HG03159 (cell line): ENCODE results near the gene RPS15A.
A peak's percentile ranks its signal among the peaks of the same experiment; 100 is the strongest.
"Not testable (repeated sequence)": the region's sequence is repeated elsewhere in the genome, so short reads cannot be mapped to it uniquely, and the experiment has no call there.

ENCODE experiments used
- ATAC-seq: cut with Tn5 transposase; IDR thresholded peaks from one replicate; pipeline ENCODE4 v1.9.1; 2021; ENCODE audit warnings: mild to moderate bottlenecking, moderate library complexity; ENCODE audit not compliant: unreplicated experiment

RPS15A gene

DNA sequence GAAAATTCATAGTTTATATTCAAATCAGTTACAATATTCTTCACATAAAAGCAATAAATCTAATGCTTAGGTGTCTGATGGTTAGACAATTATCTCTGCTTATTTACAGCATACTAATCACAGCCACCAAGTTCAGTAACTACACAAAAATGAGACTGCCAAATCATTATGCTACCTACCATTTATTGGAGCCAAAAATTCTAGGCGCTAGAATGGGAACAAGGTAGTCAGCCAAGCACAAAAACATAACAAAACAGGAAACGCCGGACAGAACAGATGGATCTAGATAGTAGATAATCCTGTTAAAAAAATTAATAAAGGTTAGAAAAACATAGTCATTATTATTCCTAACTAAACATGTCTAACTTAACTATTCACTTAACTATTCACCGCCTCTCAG lies 7.6 kb upstream of the RPS15A start:
- no peak for ATAC-seq

DNA sequence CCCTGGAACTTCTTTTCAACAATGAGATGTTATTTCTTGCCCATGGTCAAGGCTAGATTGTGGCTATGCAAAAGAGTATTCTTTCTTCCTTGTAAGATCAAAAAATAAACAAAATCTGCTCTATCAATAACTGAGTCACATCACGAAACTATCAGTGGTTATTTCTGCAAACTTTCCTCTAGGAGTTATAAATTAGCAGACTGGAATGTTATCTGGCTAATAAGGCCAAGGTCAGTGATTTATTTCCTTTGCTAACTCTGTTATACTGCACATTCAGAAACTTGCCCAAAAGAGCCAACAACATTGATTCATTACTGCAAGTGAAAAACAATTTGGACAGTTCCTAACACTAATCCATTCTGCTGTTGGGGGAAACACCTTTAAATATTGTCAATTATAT lies 6.2 kb upstream of the RPS15A start:
- ATAC-seq: no peak

DNA sequence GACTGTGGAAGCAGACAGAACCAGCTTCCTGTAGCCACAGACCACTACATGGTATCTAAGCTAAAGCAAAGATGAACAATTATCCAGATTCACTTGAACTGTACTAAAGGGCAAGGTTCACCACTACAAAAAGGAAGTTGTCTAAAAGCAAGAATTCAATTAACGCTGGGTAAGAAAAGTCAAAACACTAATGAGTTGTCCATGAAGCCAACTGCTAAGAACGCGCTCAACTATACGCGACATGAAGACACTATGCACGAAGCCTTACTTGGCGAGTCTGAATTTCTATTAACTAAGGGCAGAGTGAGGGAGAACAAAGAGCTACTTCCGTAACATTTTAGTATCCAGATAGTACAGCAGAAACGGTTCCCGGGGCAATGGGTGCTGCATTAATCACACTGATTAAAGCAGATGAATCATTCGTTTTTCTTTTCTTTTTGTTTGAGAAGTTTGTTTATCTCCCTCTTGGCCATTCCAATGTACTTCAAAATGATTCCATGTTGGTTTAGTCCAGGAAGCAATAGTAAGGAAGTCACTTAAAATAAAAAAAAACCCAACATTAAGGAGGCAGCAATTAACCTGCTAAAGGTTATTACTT lies 2.8 kb upstream of the RPS15A start:
- ATAC-seq: no peak

DNA sequence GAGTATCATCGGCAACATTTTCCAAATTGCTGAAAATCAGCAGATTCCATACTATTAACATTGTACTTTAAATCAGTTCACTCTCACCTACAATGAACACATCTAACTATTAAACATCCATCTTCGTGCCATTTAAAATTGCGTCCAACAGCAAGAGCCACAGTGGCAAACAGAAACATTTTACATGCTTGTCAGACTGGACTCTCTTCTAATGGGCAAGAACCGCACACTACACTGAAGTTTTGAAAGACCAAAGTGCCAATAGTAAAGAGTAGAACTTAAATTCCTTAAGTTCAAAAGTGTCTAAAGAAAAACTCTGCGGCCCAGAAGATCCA lies 652 bp downstream of the RPS15A start:
- no peak for ATAC-seq

DNA sequence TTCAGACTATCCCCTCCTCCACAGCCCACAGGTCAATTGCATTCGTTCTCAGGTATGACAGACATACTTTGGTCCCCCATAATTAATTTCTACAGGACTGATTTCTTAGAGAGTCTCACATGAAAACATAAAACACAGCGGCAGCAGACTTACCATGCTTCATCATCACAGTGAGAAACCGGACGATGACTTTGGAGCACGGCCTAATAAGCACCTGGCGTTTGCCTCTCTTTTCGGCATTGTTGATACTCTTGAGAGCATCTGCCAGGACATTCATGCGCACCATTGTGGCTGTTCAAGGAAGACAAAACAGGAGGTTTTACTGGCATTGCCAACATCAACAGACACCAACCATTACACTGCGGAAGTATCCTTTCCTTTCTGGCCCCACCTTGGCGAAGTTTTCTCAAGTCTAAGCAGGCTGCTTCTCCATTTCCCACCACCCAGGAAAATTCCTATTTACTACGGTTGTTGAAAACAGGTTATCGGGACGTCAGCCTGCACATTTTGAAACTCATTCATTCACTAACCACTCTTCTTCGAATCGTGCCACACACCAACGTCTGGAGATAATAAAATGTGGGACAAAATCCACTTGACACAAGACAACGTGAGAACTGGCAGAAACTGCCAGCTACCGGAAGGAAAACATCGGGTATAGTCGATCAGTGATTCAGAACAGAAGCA lies 1.2 kb downstream of the RPS15A start:
- ATAC-seq: no peak

DNA sequence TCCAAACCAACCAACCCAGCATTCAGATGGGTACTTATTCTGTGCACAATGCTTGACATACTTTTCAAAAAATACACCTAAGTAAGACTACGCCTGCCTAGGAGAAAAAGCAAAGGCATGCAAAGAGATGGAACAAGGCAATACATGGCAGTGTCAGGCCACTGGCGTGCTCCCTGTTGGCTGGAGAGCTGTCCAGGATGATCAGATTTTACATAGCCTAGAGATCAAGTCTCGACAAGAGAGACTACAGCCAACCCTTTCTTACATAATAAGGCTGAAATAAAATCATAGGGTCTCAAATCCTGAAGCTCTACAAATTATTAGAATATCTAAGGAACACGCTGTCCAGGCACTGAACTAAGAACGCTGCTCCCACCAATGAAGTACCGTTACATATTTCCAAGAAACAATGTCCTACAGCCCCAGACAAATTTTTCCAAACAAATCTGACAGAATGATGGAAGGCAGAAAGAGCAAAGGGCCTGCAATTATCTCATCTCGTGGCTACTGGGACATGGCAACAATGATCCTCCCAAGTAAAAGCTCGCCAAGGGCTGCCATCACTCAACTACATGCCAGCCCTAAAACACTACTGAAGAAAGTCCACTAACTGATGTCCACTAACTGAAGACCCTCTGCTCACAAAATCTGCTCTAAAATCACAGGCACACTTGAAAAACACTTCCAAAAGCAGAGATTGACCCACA lies 5.1 kb downstream of the RPS15A start:
- no peak for ATAC-seq

DNA sequence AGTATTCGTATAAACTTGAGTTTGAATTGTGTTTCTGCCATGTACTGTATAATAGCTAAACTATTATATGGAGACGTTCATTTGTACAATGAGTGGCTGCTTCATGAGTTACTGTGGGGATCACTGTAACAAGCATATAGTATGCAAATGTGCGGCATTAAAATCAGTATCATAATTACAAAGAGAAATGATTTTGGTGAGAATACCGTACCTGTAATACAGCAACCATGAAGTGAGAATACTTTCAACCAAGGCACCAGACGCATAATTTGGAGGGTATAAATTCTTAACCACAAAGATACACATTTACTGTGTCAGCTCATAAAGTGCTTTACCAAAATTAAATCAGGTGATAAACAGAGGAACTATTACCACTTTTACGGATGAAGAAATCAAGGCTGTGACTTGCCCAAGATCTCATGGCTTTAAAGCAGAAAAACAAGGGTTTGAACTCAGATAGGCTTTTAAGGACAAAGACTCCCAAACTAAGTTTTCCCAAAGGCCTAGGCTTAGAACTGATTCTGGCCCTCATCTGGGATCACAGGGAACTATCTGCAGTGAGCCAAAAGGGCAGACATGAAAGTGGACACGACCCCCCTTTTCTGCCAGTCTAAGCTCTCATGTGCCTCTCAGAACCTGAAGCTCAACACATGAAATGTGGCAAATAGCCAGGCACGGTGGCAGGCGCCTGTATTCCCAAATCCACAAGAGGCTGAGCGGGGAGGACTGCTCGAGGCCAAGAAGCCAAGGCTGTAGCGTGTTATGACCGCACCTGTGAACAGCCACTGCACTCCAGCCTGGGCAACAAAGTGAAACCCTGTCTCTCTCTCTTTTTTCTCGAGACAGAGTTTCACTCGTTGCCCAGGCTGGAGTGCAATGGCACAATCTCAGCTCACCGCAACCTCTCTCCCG lies 6.4 kb downstream of the RPS15A start:
- no peak for ATAC-seq

DNA sequence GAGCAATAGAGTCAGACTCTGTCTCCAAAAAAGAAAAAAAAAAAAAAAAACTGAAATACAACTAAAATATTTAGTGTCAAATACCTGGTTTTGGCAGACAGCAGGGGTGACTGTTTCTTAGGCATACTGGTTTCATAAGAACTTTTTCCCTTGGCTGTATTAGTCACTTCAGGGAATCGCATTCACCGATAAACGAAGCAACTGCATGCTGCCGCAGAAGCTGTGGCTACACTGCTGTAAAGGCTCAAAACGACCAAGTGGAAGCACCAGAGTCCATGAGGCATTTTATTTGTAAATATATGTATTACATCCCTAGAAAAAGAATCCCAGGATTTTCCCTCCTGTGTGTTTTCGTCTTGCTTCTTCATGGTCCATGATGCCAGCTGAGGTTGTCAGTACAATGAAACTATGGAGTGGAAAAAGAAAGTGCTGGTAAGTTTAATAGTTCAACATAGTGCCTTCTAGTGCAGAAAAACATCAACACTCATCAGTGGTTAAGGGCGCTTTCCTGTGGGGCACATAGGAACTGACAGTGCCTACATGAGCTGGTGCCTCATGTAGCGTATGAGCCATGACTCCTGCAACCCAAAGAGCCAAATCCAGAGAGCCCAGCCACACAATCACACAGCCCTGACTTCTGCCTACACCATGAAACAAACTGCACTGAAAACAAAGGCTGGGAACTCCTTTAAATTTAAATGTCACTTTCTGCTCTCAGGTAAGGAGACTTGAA lies 7.3 kb downstream of the RPS15A start:
- no peak for ATAC-seq

DNA sequence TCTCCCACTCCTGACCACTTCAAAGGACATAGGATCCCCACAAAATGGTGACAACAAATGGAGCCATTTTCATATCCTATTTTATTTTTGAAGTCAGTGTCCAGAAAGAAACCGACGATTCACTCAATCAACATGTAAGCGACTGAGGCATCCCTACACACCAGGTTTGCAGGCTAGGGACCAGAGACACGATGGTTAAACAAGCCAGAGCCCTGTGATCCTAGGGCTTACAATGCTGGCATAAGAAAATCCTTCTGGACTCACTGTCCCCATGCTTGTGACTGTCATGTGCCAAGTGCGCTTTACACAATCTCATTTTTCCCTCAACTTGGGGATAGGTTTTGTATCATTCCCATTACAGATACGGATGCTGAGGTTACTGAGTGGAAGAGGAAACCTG lies 8.9 kb downstream of the RPS15A start:
- ATAC-seq: not testable (repeated sequence)

DNA sequence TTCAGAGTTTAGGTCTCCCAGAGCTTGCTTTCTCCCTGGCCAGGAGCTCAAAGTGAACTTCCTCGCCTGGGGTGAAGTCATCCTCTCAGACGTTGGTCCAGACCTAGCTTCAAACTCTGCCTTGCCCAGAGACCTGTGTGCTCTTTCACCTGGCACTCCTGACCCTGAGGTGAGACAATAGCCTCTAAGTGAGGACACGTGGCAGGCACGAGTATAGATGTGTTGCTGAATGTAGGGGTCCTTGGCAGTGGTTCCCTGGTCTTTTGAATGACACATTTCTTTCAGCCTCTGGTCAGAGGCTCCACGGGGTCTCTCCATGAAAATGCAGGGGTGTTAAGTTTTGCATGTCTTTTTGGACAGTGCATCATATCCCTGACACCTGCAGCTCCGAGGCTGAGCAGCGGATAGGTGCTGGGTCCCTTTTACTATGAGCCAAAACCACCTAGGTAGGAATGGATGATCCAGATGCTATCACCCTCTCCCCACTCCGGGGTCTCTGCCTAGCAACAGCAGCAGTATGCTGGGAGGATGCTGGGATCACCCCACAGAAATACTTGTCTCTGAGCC lies 9.6 kb downstream of the RPS15A start:
- not testable (repeated sequence) for ATAC-seq

DNA sequence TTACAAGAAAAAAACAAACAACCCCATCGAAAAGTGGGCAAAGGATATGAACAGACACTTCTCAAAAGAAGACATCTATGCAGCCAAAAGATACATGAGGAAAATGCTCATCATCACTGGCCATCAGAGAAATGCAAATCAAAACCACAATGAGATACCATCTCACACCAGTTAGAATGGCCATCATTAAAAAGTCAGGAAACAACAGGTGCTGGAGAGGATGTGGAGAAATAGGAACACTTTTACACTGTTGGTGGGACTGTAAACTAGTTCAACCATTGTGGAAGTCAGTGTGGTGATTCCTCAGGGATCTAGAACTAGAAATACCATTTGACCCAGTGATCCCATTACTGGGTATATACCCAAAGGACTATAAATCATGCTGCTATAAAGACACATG lies 12.5 kb downstream of the RPS15A start:
- ATAC-seq: not testable (repeated sequence)

DNA sequence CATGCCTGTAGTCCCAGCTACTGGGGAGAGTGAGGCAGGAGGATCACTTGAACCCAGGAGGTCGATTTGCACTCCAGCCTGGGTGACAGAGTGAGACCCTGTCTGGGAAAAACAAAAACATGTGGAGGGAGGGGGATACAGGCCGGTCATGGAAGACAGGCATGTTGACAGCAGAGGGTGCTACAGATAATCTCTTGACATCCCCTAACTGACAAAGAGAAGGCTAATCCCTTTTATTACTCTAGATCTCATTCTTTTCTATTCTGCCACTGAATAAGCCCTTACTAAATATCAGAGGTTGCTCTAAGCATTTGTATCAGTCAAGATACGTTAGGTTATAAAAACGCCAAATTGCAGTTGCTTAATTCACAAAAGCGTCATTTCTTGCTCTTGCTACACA lies 13.8 kb downstream of the RPS15A start:
- not testable (repeated sequence) for ATAC-seq

DNA sequence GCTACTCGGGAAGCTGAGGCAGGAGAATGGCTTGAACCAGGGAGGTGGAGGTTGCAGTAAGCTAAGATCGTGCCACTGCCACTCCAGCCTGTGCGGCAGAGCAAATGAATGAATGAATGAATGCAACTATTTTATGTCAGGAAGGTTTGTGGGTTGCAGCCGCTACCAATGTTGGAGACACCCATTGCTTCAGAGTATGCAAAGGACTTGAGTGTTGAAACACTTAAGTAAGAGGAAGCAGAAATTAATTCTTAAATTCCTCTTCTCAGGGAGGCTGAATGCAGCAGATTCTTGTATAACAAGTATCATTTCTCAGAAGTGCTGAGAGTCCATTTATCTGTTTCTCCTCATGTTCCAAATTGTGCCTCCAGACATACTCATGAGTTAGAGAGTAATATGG lies 15.5 kb downstream of the RPS15A start:
- not testable (repeated sequence) for ATAC-seq

DNA sequence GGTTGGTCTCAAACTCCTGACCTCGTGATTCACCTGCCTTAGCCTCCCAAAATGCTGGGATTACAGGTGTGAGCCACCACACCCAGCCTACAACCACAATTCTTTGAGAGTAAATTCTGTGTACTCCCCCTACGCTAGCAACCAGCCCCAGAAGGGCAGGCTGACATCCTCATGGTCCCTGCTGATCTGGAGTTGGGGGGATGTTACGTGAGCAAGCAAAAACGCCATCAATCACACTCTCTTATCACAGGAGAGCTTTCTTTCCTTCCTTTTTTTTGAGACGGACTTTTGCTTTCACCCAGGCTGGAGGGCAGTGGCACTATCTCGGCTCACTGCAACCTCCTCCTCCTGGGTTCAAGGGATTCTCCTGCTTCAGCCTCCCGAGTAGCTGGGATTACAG lies 18.0 kb downstream of the RPS15A start:
- not testable (repeated sequence) for ATAC-seq

DNA sequence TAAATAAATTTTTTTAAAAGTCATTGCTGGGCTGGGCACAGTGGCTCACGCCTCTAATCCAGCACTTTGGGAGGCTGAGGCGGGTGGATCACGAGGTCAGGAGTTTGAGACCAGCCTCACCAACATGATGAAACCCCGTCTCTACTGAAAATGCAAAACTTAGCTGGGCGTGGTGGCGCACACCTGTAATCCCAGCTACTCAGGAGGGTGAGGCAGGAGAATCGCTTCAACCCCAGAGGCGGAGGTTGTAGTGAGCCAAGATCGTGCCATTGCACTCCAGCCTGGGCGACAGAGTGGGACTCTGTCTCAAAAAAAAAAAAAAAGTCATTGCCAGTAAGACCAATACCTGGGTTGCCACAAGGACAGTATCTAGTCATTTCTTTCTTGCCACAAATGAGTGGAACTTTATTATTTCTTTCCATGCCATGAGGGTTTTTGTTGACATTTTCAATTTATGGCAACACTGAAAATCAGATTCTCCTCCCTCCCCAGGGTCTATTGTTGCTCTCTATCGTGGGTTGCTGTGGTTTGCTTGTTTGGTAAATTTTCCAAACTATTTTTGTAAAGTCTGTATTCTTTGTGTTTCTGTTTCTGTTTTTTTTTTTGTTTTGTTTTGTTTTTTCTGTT lies 19.7 kb downstream of the RPS15A start:
- not testable (repeated sequence) for ATAC-seq

DNA sequence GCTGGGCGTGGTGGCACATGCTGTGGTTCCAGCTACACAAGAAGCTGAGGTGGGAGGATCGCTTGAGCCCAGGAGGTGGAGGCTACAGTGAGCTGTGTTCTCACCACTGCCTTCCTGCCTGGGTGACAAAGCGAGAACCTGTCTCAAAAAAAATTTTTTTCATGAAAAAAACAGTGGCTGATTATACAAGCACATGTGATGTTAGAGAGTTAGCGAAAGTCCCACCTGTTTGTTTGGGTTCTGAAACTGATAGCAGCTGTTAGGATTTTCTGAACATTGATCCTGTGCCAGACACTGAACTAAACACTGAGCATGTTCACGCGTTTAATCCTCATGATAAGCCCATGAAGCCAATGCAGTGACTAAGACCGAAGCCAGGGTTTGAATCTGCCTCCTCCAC lies 22.9 kb downstream of the RPS15A start:
- ATAC-seq: peak; percentile 65

DNA sequence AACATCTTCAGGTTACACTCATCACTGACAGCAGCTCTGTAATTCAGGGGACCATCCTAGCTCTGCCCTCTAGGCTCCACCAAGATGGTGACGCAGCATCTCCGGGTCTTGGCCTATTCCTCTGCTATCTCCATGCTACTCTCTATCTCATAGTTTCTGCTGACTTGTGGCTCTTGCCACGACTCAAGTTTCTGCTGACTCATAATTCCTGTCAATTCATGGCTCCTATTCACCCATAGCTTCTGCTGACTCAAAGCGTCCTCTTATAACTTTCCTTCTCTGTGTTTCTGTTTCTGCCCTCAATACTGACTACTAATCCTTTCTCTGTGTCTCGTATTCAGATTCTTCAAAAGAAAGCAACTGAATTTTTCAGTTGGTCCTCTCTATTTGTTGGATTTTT lies 27.4 kb downstream of the RPS15A start:
- ATAC-seq: not testable (repeated sequence)

DNA sequence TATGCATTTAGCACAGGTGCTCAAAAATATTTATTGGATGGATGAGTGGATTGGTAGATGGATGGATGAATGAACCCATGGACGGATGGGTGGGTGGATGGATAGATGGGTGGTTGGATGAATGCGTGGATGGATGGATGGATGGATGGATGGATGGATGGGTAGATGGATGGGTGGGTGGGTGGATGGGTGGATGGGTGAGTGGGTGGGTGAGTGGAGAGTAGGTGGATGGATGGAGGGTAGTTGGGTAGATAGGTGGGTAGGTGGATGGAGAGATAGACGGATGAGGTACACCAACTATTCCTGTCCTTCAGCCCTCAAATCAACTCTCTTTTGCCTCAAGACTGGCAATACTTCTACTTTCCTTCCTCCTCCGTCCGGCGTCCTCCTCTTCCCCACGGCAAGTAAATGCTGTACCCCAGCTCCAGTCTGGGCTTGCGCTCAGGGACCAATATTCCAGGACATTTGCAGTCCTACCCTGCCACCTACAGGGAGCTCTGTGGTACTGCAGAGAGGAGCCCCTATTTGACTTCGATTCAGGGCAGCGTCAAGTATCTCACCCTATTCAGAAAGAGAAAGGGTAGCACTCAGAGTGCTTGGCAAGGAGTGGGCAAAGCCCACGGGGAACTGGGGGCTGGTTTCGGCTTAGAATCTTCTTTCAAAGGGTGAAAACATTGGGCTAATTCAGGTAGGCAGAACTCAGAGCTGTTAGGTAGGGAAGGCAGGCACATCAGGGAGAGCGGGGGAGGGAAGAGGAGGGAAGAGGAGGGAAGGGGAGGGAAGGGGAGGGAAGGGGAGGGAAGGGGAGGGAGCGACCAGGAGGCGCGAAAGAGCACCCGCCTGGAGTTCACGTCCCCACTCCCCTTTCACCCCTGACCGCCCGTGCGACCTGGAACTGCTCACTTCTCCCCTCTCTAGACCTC lies 30.3 kb downstream of the RPS15A start:
- ATAC-seq: peak; percentile 62
